ENCODE data around the gene GPR39.
"Not testable (repeated sequence)": the region's sequence is repeated elsewhere in the genome, so short reads cannot be mapped to it uniquely, and the experiment has no call there.

Gene GPR39

DNA sequence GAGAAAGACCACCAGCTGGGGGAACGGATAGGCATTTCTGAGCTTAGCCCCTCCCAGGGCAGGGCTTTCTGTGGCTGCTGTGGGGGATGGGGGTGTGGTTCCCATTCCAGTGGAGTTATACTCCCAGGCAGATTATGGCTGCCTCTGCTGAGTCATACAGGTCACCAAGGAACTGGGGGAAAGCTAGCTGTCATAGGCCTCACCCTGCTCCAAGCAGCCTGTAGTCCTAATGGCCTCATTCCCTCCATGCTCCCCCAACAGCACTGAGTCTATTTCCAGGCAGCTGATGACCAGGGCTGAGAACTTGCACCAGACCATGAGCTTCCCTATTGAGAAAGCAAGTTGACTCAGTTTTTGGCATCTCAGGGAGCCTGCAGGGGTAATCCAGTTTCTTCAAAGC is 87.1 kb downstream of the GPR39 start:
- DNase-seq = no peak

DNA sequence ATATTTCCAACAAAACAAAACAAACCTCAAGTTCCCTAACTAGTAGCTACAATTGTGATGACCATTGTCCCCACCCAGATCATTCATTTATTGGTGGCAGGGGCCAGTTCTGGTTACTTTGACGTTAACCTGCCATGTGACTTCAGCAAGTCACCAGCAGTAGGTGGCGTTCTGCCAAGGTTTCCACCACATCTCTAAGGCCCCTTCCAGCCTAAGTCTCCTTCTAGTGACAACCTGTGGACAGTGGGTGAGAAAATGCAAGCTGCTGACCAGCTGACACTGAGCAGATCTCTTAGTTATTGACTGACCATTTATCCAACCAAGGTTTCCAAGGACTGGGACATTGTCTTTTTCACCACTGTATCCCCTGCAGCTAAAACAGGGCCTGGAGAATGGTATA is 98.4 kb downstream of the GPR39 start:
- DNase-seq = no peak

DNA sequence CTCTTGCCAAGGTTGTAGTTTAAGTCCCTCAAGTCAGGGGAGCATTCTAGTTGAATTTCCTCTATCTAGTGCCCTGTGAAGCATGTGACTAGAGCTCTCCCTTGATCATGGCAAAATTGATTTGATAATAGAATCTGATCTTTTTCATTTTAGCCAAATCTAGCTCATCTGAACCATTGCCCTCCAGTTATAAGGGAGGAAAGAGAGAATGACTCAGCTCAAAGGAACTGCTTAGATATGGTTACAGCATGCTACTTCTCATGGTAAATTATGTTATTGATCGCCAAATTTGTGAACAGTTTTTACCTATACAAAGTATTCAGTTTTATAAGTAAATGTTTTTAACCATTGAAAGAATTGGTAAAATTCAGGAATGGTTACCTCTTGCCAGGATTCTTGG is 100.8 kb downstream of the GPR39 start:
- no peak for DNase-seq

DNA sequence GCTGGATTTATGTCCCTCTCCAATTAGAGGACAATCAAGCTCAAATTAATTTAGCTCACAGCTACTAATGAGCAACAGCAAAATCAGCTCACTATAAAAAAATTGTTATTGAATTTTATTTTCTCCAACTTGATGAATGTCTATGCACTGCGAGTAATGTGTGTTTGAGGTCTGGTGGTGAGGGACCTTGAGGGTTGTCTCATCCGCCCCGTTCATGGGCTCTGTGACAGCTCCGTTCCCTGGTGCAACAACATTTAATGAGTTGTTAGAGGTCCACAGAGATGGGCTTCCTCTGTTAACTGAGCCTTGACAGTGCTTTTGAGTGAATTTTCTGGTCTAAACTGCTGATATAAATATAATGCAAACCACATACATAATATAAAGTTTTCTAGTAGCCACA is 101.7 kb downstream of the GPR39 start:
- no peak for DNase-seq

DNA sequence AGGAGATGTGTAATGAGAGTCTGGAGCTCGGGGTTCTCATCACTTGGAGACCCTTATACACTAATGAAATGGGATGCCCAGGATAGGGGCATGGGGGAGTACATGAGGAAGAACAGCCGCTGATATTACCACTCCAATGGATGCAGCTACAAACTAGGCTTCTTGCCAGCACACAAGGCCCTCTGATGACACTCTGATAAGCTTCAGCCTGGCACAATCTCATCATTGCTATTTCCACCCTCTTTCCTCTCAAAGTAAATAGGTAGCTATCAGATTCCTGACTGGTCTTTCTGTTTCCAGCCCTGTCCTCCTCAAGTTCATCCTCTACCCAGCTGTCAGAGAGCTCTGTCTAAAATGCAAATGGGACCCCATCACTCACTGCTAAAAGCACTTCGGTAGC is 103.0 kb downstream of the GPR39 start:
- DNase-seq = no peak

DNA sequence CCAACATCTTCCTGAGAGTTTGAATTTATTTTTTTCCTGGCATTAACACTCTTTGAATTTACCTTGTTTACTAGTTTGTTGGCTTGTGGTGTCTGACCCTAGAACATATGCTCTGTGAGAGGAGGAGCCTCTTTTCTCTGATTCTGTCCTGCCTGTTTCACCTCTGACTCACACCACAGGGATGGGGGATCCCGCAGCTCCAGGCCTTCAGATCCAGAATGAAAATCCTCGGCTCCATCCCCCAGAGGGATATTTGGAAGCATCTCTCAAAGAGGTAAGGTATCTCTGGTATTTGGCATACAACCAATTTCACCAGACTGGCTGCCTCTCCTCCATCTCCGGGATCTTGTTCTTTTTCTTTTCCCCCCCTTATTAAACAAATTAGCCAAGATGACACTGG is 104.7 kb downstream of the GPR39 start:
- no peak for DNase-seq

DNA sequence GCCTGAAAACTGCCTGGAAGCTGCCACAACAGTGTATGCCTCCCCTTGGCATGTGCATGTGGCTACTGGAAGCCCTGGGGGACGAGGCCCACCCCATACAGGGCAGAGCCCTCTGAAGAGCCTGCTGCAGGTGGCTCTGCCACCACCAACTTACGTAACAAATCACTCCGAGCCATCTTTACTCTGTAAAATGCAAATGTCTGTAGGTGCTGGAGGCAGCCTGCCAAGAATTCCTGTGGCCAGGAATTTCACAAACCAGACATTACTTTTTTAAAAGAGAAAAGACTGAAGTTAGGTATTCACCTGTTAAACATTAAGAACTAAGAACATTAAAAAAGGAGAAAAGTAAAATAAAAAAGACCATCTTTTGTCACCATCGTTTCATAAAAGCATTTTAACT is 106.3 kb downstream of the GPR39 start:
- no peak for DNase-seq

DNA sequence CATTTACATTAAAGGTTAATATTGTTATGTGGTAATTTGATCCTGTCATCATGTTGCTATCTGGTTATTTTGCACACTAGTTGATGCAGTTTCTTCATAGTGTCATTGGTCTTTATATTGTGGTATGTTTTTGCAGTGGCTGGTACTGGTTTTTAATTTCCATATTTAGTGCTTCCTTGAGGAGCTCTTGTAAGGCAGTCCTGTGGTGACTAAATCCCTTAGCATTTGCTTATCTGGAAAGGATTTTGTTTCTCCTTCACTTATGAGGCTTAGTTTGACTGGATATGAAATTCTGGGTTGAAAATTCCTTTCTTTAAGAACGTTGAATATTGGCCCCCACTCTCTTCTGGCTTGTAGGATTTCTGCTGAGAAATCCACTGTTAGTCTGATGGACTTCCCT is 120.5 kb downstream of the GPR39 start:
- DNase-seq = not testable (repeated sequence)

DNA sequence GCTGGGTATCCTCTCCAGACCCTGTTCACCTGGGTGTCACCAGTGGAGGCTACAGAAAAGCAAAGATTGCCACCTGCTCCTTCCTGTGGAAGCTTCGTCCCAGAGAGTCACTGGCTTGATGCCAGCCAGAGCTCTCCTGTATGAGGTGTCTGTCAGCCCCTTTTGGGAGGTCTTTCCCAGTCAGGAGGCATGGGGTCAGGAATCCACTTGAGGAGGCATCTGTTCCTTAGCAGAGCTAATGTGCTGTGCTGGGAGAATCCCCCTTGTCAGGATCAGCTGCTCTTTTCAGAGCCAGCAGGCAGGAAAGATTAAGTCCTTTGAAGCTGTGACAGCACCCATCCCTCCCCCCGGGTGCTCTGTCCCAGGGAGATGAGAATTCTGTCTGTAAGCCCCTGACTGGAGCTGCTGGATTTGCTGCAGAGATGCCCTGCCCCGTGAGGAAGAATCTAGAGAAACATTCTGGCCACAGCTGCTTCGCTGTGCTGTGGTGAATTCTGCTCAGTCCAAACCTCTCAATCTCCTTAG is 121.8 kb downstream of the GPR39 start:
- DNase-seq = no peak

DNA sequence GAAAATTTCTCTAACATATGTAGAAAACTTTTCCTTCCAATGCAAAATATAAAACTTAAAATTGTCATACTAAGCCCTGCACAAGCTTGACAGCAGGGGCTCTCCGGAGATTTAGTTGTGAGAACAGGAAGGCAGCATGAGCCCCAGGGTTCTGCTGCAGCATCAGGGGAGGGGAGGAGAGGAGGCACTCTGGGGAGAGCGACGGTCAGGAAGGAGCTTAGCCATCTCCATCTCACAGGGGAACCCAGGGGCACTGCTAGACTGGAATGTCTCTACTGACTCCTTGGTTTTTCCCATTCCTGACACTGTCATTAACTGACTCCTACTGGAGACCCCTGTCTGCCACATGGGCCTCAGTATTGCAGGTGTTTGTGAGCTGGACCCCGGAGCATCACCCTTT is 123.6 kb downstream of the GPR39 start:
- no peak for DNase-seq

DNA sequence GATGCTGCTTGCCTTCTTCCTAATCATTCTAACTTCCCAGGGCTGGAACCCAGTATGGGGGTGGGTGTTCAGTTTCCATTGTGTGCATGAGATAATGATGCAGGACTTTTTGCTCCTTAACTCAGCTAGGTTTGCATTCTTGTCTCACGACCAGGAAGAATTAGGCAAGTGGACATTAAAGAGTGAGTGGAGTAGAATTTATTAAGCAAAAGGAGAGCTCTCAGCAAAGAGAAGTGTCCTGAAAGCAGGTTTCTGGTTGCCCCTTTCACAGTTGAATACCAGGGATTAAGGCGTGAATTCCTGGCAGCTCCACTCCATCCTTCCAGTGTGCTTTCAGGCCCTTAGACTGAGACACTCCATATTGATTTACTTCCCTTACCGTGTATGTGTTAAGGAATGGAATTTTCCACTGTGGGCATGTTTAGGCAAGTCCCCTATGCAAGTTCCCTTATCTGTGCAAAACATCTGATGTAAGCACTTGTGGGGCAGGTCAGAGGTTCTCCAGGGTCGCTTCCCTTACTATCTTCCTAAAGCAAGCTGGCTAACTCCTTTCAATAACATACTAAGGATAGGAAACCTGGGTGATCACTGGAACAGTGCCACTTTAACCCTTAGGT is 126.5 kb downstream of the GPR39 start:
- DNase-seq = peak; percentile 1

DNA sequence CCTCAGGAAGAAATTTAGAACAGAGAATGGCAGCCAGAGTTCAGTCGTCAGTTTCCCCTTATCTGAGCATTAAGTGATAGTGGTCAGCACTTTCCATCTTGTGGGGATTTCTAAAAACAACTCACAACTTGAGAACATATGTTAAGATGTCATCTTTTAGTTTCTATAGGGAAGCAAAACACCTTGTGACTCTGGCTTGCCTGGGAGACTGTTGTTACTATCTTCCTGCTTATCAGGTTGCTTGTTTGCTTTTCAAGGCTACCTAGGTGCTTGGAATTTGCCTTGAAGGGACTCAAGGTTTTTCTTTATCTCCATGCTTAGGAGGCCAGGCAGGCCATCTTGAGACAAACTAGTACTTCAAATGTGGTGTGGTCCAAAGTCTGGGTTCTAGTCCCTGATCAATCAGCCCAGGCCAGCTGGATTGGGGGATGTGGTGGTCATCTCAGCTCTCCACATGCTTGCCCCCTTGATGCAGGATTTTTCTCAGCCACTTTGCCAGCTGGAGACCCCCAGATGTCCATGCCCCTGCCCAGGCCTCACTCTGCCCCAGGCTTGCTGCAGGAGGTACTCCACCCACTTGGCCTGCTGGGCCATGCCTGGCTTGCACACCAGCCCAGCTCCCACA is 127.5 kb downstream of the GPR39 start:
- no peak for DNase-seq

DNA sequence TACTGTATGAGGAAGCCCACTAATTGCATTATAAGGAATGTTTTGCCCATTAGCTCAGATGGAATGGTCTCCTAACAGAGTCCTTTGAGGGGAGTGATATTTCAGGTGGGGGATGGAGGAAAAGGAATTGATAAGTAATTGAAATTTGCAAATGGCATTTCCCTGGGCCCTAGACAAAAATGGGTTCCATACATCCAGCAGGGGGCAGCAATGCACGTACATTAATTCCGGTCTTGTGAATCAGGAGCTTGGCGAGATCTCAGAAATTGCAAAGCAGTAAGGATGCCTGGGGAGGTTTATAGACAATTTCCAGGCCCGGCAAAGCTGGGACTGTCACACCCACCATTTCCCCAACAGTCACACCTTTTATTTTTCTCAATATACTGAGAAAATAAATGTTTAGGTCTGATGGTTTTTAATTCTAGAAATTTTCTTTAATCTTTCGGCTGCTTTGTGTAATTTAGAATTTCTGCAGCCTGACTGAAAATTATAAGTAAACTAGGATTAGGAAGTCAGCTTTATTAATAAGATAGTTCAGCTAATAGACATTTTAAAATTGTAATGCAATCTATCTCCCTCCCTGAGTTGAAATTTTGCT is 130.6 kb downstream of the GPR39 start:
- DNase-seq = peak; percentile 65

DNA sequence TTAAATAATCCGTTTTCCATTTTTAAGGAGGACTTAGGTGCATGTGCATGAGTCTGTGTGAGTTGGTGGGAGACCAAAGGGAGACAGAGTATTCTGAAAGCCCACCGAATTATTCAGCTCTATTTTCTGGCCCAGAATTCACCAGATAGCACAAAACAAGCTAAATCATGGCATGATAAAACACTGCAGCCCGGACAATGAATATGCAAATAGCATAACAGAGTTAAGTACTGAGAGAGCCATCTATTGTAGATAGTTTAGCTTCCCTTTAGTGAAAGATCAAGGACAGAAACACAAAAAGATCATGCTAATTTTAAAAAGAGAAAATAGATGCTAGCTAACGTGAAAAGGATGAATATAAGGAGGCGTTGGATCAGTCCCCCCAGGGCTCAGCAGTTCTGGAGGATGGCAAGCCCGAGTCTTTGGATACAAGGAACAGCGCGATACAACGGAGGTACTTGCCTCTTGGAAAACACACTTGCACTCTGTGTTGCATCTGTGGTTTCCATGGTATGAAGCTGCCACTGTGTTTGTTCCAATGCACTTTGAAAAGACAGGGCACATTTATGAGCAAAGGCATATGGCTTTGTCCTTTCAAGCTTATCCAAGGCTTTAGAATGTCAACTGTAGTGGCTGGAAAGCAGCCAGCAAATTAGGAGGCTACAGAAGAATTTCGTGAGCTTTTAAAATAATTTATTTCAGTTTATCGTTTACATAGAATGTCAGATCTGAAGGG is 133.5 kb downstream of the GPR39 start:
- DNase-seq = no peak

DNA sequence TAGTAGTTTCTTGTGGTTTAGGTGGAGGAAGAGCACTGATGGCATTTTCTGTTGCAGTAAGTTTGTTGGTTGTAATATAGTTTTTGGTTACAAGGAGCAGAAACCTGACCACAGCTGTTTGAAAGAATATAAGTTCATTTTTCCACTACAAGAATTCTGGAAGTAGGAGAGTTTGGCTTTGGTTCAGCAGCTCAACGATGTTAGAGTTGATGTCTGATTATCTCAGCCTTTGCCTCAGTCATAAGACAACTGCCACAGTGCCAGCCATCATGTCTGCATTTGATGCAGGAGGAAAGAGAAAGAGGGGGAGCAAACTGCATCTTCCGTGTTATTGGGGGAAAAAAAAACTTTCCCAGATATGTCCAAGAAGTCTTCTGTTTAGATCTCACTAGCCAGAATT is 134.3 kb downstream of the GPR39 start:
- DNase-seq = no peak

DNA sequence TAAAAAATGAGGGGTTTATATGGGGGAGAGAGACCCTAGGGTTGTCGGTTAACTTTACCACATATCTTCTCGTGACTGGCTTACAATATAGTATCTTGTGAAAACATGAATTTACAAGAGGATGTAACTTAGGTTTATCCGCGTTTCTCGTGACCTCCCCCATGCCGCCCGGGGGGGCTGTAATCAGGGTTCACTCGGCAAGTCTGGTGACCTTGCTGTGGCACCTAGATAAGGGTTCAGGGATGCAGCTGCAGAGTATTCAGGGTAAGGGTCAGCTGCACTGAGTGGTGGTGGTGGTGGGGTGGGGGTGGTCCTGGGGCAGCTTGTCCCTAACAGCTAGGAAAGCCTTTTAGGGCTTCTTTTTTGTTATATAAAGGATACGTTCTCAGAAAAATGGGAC is 141.1 kb downstream of the GPR39 start:
- no peak for DNase-seq

DNA sequence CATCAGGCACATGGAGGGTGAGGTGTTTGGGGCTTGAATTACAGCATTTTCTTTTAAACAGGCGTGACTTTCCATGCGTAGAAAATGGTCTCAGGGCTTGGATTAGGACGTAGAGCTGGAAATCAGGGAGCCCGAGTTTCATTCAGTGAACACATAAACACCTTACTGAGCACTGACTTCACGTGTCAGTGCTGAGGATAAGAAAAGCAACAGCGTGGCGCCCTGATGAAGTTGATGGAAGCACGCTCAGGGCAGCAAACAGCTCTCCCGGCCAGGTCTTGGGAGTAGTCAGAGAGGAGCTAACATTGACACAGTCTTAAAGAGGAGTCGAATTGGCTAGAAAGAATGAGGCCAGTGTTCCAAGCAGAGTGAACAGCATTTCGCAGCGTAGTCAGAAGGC is 142.7 kb downstream of the GPR39 start:
- no peak for DNase-seq

DNA sequence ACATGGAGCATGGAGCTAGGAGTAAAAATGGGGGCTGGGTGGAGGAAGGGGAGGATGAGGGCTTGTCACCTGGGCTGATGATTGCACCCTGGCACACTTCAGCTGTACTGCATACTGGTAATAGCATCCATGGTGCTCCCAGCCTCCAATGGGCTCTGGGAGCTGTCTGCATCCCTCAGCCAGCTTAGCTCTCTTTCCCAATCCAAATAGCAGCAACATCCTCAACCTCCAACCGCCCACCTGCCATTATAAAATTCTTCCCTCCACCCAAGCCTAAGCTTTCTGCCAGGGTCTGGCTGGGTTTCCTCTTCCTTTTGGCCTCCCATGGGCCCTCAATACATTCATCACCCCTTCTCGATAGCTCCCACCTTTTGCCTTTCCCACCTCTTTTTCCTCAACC is 143.3 kb downstream of the GPR39 start:
- DNase-seq = no peak

DNA sequence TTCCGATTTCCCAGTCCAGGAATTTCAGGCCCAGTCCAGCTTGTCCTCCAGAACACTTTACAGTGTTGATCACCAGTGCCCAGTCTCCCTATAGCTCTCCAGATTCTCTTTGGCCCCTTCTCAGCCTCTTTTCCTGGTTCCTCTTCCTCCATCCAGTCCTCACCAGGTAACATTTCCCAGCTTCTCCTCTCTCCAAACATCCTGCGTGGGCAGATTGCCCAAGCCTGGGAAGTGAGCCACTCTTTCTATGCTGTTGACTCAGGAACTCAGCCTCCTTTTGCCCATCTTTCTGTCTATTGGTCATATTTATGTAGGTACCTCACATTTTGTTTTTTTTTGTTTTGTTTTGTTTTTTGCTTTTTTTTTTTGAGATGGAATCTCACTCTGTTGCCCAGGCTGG is 144.0 kb downstream of the GPR39 start:
- DNase-seq = no peak

DNA sequence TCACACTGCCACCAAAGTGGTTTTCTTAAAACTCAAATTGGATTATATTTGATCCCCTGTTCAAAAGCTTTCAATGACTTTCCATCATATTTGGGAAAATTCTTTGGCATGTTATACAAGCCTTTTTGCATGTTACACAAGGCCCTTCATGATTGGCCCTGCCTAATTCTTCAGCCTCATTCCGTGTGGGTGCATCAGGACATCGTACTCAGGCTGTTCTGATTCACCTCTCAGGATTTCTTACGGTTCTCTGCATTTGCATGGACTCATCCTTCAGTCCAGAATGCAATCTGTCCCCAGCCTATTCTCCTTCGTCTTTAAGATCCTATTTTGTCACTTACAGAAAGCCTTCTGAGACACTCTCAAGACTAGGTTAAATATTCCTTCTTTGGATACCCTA is 145.6 kb downstream of the GPR39 start:
- no peak for DNase-seq

DNA sequence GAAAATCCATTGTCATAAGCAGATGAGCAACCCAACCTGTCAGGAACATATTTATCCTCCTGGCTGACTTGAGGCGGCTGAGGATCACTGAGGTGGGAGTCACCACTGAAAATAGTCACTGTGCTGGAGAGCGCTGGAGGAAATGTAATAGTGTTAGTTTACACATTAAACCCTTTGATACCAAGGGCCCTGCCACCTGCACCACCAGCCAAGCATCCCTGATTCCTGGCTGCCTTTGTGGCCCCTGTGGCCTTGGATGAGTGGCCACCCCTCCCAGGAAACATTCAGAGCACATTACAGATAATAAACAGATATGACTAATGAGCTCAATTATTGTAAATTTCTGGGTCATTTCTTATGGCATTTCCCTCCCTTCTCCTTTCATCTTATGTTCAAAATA is 147.5 kb downstream of the GPR39 start:
- DNase-seq = no peak

DNA sequence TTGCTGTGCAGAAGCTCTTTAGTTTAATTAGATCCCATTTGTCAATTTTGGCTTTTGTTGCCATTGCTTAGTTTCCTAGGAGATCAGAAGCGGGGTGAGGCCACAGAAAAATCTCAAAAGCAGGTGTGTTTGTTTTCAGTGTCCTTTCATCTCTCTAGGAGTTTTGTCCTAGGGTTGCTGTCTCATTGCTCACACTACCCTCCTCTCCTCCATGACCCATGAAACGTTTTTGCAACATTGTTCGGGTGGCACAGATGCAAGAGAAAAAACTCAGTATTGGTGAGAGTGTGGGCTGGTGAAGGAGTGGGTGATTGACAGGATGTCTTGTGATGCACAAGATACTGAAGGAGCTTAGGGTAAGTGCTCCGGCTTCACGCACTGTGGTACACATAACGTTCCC is 149.8 kb downstream of the GPR39 start:
- DNase-seq = no peak

DNA sequence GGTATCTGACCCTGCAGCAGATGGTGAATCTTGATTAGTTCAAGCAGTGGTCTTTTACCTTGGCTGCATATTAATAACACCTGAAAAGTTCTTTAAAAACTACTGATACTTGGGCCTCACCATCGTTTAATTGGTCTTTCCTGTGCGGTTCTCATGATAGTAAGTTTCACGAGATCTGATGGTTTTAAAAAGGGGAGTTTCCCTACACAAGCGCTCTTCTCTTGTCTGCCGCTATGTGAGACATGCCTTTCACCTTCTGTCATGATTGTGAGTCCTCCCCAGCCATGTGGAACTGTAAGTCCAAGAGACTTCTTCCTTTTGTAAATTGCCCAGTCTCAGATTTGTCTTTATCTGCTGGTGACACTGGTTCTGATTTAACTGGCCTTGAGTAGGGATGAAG is 151.1 kb downstream of the GPR39 start:
- no peak for DNase-seq

DNA sequence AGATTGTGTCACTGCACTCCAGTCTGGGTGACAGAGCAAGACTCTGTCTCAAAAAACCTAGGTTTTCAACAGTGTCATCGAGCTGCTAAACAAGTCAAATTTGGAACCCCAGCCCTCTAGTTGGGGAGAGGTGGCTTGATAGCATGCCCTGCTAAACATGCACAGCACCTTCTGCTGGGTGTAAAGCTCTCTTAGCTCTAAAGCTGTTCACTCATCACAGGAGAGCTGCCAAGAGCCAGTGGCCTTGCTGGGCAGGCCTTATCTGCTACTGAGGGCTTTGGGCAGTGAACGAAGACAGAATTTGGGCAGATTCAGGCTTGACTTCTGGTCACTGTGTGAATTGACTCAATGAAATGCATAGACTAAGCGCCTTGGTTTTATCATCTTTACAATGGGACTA is 152.1 kb downstream of the GPR39 start:
- no peak for DNase-seq
